ENCODE results near the gene CRISPLD2.

The CRISPLD2 gene

DNA sequence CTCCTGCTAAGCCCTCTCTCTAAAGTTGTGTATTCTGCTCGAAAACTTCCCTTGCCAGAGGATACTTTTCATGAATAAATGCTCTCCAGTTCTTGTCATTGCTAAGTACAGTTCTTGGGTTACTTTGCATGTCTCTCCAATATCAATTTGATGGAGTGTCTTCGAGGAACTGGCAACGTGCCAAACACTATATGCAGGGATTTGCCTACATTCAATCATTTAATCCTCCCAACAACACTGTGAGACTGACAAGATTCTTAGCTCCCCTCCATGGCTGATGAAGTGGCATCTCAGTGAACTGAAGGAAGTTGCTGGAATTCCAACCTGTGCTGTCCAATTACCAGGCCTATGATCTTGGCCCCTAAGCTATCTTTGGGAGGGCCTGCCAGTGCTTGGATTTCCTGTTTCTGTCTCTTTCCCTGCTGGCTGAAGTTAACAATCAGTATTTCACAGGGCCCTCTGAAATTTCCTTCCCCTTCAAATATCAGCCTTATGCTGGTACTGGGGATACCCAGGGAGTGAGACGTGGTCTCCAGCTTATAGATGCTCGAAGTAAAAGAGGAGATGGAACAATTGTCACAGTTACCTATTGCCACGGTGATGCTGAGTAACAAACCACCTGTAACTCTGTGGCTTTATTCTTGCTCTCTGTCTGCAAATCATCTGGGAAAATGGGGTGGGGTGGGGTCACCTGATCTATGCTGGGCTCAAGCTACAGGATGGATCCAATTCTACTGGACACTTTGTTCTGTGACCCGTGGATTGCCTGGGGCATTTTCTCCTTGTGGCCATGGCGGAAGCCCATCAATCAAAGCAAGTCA lies 19.4 kb upstream of the CRISPLD2 start:
- in situ Hi-C loops (cut with MboI; ENCODE audit: low sequenced_read_pairs), result no loop called here

DNA sequence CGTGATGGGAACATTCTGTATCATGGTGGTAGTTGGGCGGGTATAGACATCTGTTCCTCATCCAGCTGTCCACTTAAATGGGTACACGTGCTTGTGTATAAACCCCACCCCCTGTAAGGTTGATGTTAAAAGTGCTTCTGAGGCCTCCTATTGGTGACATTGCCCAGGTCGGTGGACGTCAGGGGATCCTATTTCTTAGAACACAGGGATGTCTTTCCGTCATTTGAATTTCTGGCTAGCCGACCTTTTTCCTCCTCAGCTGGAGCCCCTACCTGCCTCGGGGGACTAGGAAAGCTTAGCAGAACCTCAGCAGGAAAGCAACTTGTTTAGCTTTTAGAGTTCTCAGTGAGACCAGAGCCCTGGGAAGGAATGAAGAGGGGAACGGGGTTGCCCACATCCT lies 16.6 kb upstream of the CRISPLD2 start:
- in situ Hi-C loops (cut with MboI; ENCODE audit: low sequenced_read_pairs), result no loop called here

DNA sequence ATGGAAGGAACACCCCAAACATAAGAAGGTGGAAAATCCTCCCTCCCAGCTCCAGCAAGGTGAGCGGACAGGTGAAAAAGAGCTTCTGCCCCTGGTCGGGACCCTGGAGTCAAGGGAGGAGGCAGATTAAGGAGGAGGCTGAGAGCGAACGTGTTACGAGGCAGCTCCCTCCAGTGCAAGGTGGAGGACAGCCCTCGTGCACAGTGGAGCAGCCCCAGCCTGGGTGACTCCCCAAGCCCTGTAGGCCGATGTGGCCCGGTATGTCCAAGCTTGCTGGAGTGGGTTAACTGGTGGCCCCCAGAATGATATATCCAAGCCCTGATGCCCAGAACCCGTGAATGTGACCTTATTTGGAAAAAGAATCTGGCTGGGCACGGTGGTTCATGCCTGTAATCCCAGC lies 15.5 kb upstream of the CRISPLD2 start:
- in situ Hi-C loops (cut with MboI; ENCODE audit: low sequenced_read_pairs), result no loop called here

DNA sequence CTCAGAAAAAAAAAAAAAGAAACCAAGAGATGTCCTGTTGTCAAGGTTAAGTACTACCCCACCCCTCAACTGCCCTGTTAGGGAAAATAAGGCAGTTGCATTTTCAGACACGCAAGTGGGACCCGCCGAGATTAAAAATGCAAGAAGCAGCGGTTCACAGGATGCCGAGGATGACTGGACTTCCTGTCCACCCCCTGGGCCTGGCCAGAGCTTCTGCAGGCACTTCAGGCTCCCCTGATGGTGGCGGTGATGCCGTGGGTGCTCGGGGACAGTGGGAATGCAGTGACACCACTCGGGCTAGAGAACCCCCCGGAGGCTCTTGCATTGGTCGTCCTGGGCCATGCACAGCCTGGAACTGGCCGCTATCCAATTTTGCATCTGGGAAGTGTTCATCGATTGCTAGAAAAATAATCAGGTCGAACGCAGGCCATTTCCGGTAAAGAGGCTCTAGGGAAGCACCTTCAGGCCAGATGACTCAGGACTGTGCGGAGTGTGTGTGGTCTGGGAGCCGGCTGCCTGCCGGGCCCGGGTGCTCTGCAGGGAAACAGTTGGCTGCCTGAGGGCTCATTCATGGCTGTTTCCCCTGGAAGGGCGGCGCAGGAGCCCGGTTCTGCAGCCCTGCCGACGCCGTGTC lies 13.4 kb upstream of the CRISPLD2 start:
- in situ Hi-C loops (cut with MboI; ENCODE audit: low sequenced_read_pairs), result no loop called here

DNA sequence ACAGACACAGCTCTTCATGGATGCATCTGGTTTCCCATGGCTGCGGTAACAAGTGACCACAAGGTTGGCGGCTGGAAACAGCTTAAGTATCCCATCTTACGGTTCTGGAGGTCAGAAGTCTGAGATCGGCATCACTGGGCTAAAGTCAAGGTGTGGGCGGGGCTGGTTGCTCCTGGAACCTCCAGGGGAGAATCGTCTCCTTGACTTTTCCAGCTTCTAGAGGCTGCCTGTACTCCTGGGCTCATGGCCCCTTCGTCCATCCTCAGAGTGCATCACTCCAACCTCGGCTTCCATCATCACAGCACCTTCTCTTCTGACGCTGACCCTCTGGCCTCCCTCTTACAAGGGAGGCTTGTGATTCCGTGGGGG lies 12.9 kb upstream of the CRISPLD2 start:
- in situ Hi-C loops (cut with MboI; ENCODE audit: low sequenced_read_pairs), result no loop called here

DNA sequence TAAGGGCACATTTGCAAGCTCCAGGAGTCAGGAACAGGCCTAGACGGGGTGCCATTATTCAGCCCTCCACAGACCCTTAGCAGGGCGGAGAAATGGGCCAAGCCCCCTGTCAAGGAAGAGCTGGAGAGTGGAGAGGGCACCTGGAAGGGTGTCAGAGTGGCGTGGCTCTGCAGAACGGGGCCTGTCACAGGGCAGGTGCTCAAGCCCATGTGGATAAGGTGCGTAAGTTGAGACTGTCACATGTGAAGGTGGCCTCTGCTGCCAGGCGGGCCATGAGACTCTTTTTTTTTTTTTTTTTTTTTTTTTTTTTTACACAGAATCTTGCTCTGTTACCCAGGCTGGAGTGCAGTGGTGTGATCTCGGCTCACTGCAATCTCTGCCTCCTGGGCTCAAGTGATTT lies 12.0 kb upstream of the CRISPLD2 start:
- in situ Hi-C loops (cut with MboI; ENCODE audit: low sequenced_read_pairs), result no loop called here

DNA sequence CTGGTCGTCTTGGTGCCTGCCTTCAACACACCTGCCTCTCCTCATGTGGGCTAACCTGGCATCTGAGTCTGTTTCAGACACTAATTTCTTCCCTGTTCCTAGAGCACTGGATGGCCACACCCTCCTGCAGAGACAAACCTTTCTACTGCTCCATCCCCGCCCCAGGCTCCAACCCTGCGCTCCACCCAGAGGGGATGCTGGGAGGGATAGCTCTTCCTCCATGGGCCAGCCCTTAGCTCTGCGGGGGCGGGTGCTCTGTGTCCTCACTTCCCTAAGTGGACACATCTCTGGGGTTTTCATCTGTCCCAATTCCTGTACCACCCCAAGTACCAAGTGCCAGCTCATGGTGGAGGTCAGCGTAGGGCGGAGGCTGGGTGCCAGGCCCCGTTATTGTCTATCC lies 11.0 kb upstream of the CRISPLD2 start:
- in situ Hi-C loops (cut with MboI; ENCODE audit: low sequenced_read_pairs), result no loop called here

DNA sequence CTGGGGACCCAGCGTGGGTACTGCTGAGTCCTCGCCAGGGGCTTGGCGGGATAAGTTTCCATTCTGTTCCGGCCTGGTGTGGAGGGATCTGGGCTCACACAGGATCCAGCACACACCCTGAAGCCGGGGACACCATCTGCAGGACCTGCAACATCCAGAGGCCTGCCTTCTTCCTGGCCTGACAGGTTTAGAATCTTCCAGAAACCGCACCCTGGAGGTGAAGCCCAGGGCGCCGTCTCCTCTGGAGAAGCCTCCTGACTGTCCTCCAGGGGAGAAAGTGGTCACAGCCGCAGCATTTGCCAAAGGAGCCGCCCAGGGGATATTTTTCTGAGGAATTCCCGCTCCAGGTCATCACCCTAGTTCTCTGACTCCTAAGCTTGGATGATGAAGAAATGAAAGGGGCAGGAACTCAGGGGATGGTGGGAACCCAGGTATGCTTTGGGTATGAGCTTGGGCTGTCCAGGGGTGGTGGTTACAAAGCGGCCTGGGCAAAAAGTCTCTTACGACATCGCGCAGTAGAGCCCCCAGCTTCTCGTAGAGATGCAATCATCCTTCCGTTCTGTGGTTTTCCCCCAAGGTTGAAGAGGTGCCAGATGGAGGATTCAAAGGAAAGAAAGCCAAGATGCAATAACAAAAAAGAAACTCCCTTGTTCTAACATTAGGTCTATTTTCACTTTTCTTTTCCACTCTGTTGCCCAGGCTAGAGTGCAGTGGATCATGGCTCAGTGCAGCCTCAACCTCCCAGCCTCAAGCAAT lies 9.1 kb upstream of the CRISPLD2 start:
- in situ Hi-C loops (cut with MboI; ENCODE audit: low sequenced_read_pairs), result no loop called here

DNA sequence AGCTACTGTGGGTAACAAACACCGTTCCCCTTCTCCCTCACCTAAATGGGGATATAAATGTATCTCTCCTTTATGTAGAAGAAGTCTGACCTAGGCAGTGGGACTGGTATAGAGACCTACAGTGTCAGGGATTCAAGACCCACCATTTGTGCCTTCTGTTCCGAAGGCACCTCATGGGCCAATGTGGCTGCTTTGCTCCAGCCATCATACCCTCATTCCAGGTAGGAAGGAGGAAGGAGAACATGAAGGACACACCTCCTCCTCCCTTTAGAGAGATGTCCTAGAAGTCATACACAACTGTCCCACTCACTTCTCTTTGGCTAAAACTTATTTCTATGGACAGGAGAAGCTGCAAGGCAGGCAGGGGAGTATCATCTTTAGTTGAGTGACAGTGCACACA lies 8.3 kb upstream of the CRISPLD2 start:
- in situ Hi-C loops (cut with MboI; ENCODE audit: low sequenced_read_pairs), result no loop called here

DNA sequence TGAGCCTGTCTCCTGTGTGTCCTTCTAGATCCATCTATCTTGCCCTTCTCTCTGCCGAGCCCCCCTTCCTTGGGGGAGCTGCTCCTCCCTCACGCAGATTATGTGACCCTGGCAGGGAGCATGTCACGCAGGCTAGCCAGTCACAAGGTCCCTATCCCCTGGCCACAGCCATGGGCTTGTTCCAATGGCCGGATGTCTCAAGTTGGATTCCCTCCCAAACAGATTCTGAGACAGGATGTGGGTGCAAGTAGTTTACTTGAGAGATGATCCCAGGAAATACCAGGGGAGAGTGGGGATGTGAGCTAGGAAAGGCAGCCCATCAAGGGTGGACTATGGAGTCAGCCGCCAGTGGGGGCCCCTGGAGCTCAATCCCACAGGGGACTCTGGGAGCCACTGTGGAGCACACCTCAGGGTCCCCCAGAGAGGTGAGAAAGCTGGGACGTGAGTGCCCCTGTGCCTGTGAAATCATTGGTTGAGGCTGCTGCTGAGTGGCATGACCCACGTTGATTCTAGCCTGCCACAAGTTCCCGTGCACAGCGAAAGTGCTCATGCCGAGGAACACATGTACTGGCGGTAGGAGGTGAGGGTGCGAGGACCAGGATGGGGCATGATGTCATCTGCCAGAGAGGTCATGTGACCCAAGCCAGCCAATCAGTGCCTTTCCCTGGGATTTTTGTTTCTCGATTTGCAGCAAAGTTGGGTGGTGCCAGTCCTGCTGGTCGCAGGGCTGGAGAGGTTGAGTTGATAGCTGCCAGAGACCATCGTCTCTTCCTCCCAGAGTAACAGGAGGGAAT lies 6.4 kb upstream of the CRISPLD2 start:
- in situ Hi-C loops (cut with MboI; ENCODE audit: low sequenced_read_pairs), result no loop called here

DNA sequence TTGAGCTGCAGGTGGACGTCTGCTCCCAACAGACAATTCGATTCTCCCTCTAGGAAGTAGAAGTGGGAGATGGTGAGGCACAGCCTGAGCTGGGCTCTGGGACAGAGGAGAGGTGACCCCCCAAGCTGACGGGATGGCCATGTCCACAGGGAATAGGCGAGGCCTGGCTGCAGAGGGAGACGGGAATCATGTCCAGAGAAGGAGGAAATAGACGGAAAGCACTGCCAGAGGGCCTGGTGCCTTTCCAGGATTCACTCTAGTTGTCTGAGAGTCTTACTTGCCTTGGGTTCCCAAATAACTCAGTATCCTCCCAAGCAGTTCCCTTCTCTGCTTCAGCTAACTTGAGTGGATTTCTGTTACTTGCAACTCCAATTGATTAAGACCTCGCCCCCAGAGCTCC lies 4.3 kb upstream of the CRISPLD2 start:
- in situ Hi-C loops (cut with MboI; ENCODE audit: low sequenced_read_pairs), result no loop called here

DNA sequence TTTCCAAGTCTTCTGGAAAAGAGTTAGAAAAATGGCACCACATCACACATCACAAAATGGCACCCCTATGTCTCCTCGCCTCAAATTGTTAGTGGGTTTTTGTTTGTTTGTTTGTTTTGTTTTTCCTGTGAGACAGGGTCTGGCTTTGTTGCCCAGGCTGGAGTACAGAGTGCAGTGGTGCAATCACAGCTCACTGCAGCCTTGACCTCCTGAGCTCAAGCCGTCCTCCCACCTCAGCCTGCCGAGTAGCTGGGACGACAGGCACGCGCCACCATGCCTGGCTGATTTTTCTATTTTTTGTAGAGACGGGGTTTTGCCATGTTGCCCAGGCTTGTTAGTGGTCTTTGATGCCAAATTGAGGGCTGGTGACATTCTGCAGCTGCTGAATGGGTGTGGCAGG lies 3.8 kb upstream of the CRISPLD2 start:
- in situ Hi-C loops (cut with MboI; ENCODE audit: low sequenced_read_pairs), result no loop called here

DNA sequence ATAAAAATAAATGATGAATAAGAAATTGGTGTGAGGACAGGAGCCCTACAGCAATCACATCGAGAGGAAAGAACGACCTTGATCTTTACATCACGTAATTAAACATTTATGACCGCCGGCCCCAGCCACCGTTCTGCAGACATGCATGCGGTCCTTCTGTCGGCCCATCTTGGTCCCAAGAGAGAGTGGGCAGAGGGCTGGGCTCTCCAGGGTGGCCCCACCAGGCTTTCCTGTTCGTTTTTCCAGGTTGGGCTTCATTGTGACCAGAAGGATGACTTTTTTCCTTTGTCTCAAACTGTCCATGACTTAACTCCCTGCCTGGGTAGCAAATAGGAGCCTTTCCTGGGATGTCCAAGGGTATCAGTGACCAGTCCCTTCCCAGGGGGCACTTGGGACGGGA lies 3.3 kb upstream of the CRISPLD2 start:
- in situ Hi-C loops (cut with MboI; ENCODE audit: low sequenced_read_pairs), result no loop called here

DNA sequence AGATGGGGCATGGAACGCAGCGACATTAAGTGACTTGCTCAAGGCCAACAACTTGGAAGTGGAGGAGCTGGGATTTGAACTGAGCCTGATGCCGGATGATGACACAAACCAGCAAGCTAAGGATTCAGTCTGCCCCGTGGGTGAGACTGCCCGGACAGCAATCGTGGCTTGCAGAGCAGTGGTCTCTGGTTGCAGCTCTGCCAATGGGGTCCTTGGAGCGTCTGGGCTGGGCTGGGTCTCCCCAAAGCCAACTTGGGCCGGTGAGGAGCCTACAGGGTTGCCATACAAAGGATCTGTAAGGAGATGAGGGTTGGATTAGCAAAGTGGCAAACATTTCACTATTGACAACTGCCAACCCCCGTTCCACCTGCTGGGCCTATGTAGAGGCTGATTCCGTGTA lies 2.6 kb upstream of the CRISPLD2 start:
- in situ Hi-C loops (cut with MboI; ENCODE audit: low sequenced_read_pairs), result no loop called here

DNA sequence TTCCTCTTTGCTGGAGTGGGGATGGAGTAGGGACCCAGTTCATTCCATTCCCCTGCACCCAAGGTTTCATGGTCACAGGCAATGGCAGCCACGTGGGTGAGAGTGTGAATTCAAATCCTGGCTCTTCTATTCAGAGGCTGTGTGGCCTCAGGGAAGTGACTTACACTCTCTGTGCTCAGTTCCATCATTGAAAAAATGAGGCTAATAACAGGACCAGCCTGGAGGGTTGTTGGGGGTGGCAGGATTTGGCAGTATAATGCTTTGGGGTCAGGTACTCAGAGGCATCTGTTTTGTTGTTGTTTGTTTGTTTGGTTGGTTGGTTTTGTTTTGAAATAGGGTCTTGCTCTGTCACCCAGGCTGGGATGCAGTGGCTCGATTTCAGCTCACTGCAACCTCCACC lies 2.2 kb upstream of the CRISPLD2 start:
- in situ Hi-C loops (cut with MboI; ENCODE audit: low sequenced_read_pairs), result no loop called here

DNA sequence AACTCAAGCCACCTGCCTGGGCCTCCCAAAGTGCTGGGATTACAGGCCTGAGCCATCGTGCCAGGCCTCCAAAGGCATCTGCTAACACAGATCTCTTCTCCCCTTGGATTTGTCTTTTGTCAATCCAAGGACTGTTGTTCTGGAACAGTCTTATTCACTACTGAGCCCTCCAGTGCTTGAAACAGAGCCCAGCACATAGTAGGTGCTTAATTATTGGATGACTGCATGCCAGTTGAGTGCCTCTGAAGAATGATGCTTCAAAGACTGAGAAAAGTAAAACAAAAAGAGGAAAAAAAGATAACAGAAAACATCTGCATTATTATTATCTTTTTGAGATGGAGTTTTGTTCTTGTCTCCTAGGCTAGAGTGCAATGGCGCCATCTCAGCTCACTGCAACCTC lies 1.7 kb upstream of the CRISPLD2 start:
- in situ Hi-C loops (cut with MboI; ENCODE audit: low sequenced_read_pairs), result no loop called here

DNA sequence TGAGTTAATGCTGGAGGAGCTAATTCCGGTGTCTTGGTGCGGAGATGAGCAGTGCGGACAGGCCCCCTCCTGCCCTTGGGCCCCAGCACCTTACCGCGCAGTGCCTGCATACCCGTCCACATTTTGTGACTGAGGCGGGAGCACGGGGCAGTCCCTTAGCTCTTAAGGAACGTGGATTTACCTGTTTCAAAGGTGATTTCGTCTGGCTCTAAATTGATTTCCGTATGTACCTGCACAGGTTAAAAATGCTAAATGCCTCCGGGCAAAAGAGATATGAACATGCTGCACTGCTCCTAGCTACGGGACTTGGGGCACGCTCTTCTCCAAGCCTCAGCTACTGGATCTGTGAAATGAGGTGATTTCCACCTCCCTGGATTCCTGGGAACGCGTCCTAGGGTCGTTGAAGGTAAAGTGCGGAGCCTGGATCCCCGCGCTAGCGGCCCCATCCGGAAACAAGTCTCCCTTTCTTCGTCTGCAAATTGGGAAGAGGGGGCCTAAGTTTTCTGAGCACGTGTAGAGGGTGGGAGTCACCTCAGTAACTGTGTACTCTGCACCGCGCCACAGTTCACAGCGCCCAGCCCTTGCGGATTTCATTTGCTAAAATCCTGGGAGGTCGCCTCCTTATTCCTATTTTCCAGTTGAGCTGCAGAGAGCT lies 669 bp upstream of the CRISPLD2 start:
- in situ Hi-C loops (cut with MboI; ENCODE audit: low sequenced_read_pairs), result no loop called here

DNA sequence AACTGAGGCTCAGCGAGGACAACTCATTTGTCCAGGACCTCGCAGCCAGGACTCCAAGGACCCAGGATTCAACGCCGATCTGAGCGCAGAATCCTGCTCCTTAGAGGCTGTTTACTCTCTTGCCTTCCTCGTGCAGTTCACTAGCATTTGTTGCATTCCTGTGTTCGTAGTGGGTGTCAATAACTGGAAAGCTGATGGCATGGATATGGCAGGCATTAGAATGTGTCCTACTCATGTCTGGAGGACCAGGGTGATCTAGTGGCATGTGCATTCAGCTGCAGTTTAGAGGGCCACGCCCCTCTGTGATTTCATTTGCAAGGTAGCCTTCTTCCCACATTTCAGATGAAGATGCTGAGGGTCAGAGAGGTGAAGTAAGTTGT lies 510 bp downstream of the CRISPLD2 start:
- in situ Hi-C loops (cut with MboI; ENCODE audit: low sequenced_read_pairs), result no loop called here

DNA sequence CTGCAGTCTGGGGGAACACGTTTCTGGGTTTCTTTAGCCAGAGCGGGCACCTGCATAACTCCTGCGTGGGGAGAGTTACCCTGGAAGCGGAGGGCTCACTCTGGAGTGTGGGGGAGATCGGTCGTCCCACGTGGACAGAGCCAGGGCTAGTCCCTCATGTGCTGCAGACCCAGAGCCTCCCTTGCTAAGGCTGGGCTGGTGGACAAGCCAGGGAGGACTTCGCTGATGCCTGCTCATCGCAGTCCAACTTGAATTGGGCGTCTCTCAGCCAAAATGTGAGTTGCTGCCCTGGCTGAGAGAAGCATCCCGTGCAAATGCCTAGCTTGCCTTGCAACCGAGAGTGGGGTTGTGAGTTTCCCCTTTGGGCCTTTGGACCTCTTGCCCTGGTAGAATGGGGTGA lies 986 bp downstream of the CRISPLD2 start:
- in situ Hi-C loops (cut with MboI; ENCODE audit: low sequenced_read_pairs), result no loop called here

DNA sequence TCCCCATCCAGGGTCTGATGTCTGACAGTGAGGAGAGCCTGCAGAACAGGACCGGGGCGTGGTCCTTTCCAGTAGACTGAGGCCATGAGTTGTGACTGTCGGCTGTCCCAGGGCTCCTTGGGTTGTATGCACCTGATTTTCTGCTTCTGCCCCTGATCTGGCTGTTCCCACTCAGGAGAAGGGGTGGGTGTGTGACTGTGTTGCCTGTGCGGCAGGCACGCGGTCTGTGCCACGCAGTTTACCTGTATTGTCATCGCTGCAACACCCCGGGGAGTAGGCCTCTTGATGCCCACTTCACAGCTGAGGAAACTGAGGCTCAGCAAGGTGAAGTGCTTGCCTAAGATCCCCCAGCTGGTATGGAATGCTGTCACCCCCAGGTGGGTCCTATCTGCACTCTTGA lies 1.4 kb downstream of the CRISPLD2 start:
- in situ Hi-C loops (cut with MboI; ENCODE audit: low sequenced_read_pairs), result no loop called here
